B cell (primary cell): ENCODE measurements around the gene CNGB1. TPM values are rescaled to one million over a fixed set of nuclear protein-coding genes. Genes with fewer than 3 reads are reported as not detected.

ENCODE experiments used
- ATAC-seq: fragments of 200-7000 bp; cut with Tn5 transposase; one replicate; pipeline ENCODE4 v1.10.0; 2021; ENCODE audit warnings: low read depth, mild to moderate bottlenecking, moderate number of reproducible peaks, moderate library complexity
- CTCF ChIA-PET: fragments of 350-600 bp; sonication (Branson Sonifier 250); formaldehyde crosslinking; loops from one replicate; lab custom pipeline; 2021; ENCODE audit warnings: antibody characterized with exemption, inconsistent platforms; lab: Charles Lee
- POLR2A ChIA-PET: fragments of 350-600 bp; sonication (Branson Sonifier 250); formaldehyde crosslinking; loops from one replicate; lab custom pipeline; 2021; ENCODE audit warnings: antibody characterized with exemption; lab: Charles Lee
- DNase-seq: peaks from one replicate; pipeline ENCODE4 v3.0.0; 2013
- H2AFZ ChIP-seq: 2 replicates; pipeline ENCODE4 v1.6.1; 2012; ENCODE audit warnings: mild to moderate bottlenecking, low read depth, low read length; ENCODE audit not compliant: insufficient read depth, poor library complexity, severe bottlenecking
- H3K27ac ChIP-seq, 2 donors: 1 replicate in 1 of 2; 2 replicates in 1 of 2; pipeline ENCODE4 v1.5.1; 2012 to 2013; ENCODE audit warnings: low read length in 2 of 2, mild to moderate bottlenecking in 2 of 2, moderate library complexity in 1 of 2
- H3K27me3 ChIP-seq, 4 experiments: fragments of 200-600 bp in 1 of 4; sonication (generic) in 1 of 4; replicated peaks in 1 of 4; 1 replicate in 2 of 4; 2 replicates in 2 of 4; pipeline versions ENCODE4 v1.6.1 to v1.7.0; 2013 to 2016; ENCODE audit warnings: low read length in 3 of 4, mild to moderate bottlenecking in 2 of 4, mixed read lengths in 1 of 4, moderate library complexity in 1 of 4; ENCODE audit not compliant: insufficient read depth in 4 of 4, control insufficient read depth in 3 of 4; ENCODE audit errors: control extremely low read depth in 1 of 4
- H3K36me3 ChIP-seq, 2 experiments: replicated peaks in 1 of 2; 1 replicate in 1 of 2; 2 replicates in 1 of 2; pipeline versions ENCODE4 v1.6.1 to v1.7.1; 2013; ENCODE audit warnings: low read length in 1 of 2; ENCODE audit not compliant: insufficient read depth in 2 of 2, control insufficient read depth in 1 of 2; ENCODE audit errors: control extremely low read depth in 1 of 2, extremely low read depth in 1 of 2
- H3K4me1 ChIP-seq, 2 donors: fragments of 200-600 bp in 1 of 2; sonication (generic) in 1 of 2; 1 replicate in 1 of 2; 2 replicates in 1 of 2; pipeline versions ENCODE4 v1.5.1 to v1.6.1; 2013 to 2017; ENCODE audit warnings: low read length in 2 of 2; ENCODE audit not compliant: control insufficient read depth in 2 of 2, insufficient read depth in 2 of 2
- H3K4me2 ChIP-seq: replicated peaks from 2 replicates; pipeline ENCODE3; 2012; ENCODE audit warnings: mild to moderate bottlenecking, low read depth, low read length; ENCODE audit not compliant: poor library complexity, severe bottlenecking
- H3K4me3 ChIP-seq, 5 experiments: fragments of 200-600 bp in 1 of 5; sonication (generic) in 1 of 5; 1 replicate in 3 of 5; 2 replicates in 2 of 5; pipeline versions ENCODE4 v1.5.1 to v1.7.0; 2011 to 2016; ENCODE audit warnings: low read length in 4 of 5, mild to moderate bottlenecking in 4 of 5, low read depth in 2 of 5, control low read depth in 1 of 5, moderate library complexity in 1 of 5; ENCODE audit not compliant: insufficient read depth in 1 of 5; ENCODE audit errors: control extremely low read depth in 1 of 5, extremely low read depth in 1 of 5
- H3K79me2 ChIP-seq: fragments of 200-600 bp; sonication (generic); one replicate; pipeline ENCODE4 v1.6.0; 2016; ENCODE audit warnings: low read length; ENCODE audit not compliant: control insufficient read depth, insufficient read depth
- H3K9ac ChIP-seq: fragments of 200-600 bp; sonication (generic); 2 replicates; pipeline ENCODE4 v1.6.1; 2017; ENCODE audit warnings: mild to moderate bottlenecking, low read length, moderate library complexity
- H3K9me3 ChIP-seq, 3 donors: one replicate each; pipeline versions ENCODE4 v1.6.1 to v1.7.1; 2013; ENCODE audit warnings: low read length in 2 of 3; ENCODE audit not compliant: control insufficient read depth in 2 of 3, insufficient read depth in 1 of 3; ENCODE audit errors: control extremely low read depth in 1 of 3
- H4K20me1 ChIP-seq: 2 replicates; pipeline ENCODE4 v1.6.0; 2012; ENCODE audit warnings: mild to moderate bottlenecking, low read length; ENCODE audit not compliant: insufficient read depth, control insufficient read depth, poor library complexity, severe bottlenecking
- H3K27ac Mint-ChIP-seq: one replicate; pipeline ENCODE4 v1.8.0; 2021; ENCODE audit warnings: mixed read lengths
- H3K27me3 Mint-ChIP-seq: one replicate; pipeline ENCODE4 v1.8.0; 2021; ENCODE audit warnings: mixed read lengths
- H3K4me1 Mint-ChIP-seq: one replicate; pipeline ENCODE4 v1.8.0; 2021; ENCODE audit warnings: mixed read lengths
- H3K4me3 Mint-ChIP-seq: one replicate; pipeline ENCODE4 v1.8.0; 2021; ENCODE audit warnings: mixed read lengths
- H3K9me3 Mint-ChIP-seq: one replicate; pipeline ENCODE4 v1.8.0; 2022; ENCODE audit warnings: mixed read lengths; ENCODE audit not compliant: insufficient read depth
- CTCF ChIP-seq: fragments of 200-600 bp; IDR thresholded peaks from one replicate; pipeline ENCODE4 v1.8.0; 2022; ENCODE audit warnings: antibody characterized with exemption, mild to moderate bottlenecking
- EZH2 ChIP-seq: IDR thresholded peaks from 2 replicates; pipeline ENCODE4 v1.6.1; 2012; ENCODE audit warnings: borderline replicate concordance, low read depth, mild to moderate bottlenecking, moderate library complexity, low read length; ENCODE audit not compliant: insufficient read depth, poor library complexity, severe bottlenecking
- WGBS: methylation state at CpG from one replicate; pipeline ENCODE4 v1.1.5; 2013; ENCODE audit warnings: missing lambda C conversion rate; ENCODE audit not compliant: insufficient coverage; 5-methylcytosine and 5-hydroxymethylcytosine counted together
- intact Hi-C: fragments of 100-400 bp; cut with micrococcal nuclease; formaldehyde crosslinking; loops from one replicate; pipeline ENCODE4 v1.10.0; 2022
- polyA plus RNA-seq: library from polyadenylated mRNA; depleted of rRNA; stranded (reverse); fragments of >200 nt; gene quantifications from 2 replicates; pipeline ENCODE4 v1.2.3, GENCODE V29; 2012
- total RNA-seq, 2 donors: library from RNA; stranded (reverse); fragments of 120-200 nt in 1 of 2; gene quantifications; 1 replicate in 1 of 2; 2 replicates in 1 of 2; pipeline versions ENCODE4 v1.2.3 to v1.2.4, GENCODE V29; 2013 to 2022

Gene CNGB1
- total and polyA plus RNA-seq, 2 donors (not counting 1 experiment from before 2014, with no cell fraction given): not detected

- H3K4me1 ChIP-seq: no peaks in the 10 kb centered on the region
- no peak for TF ChIP-seq EZH2
- Mint-ChIP-seq H3K4me1 (no peaks in the 10 kb centered on the region), H3K27ac (no peak overlapping the region), H3K27me3 (peaks cover 28% of the 10 kb centered on the region), H3K9me3 (no peaks in the 10 kb centered on the region), H3K4me3 (no peak overlapping the region)
- no peak overlapping the region for H3K4me3 ChIP-seq
- no peak overlapping the region for H3K27ac ChIP-seq
- H3K9ac ChIP-seq: no peak overlapping the region
- intact Hi-C loops: no loop called here
- CTCF ChIA-PET: no interaction called here
- WGBS: 88% methylated on average over 10 of the region's 13 CpGs
- H2AFZ ChIP-seq: no peak overlapping the region
- H3K27me3 ChIP-seq: peaks cover 0 to 2% (median 0%) of the 10 kb centered on the region in 4 experiments
- H3K4me2 ChIP-seq: no peak overlapping the region
- H4K20me1 ChIP-seq: no peaks in the 10 kb centered on the region
- no peaks in the 10 kb centered on the region for H3K36me3 ChIP-seq
- no peak for ATAC-seq
- H3K79me2 ChIP-seq: no peaks in the 10 kb centered on the region
- DNase-seq: no peak
- POLR2A ChIA-PET: no interaction called here
- H3K9me3 ChIP-seq: peaks cover 0 to 4% (median 0%) of the 10 kb centered on the region in 3 donors
These were observed 609 bp downstream of the CNGB1 start for GRCh38 chr16:57970319-57970718.

- H3K9me3 ChIP-seq: peaks cover 0 to 7% (median 0%) of the 10 kb centered on the region in 3 donors
- Mint-ChIP-seq H3K4me1 (no peaks in the 10 kb centered on the region), H3K9me3 (no peaks in the 10 kb centered on the region), H3K27ac (no peak overlapping the region), H3K4me3 (no peak overlapping the region), H3K27me3 (peaks cover 24% of the 10 kb centered on the region)
- no peaks in the 10 kb centered on the region for H3K79me2 ChIP-seq
- H3K36me3 ChIP-seq: no peaks in the 10 kb centered on the region
- no peaks in the 10 kb centered on the region for H3K4me1 ChIP-seq
- DNase-seq: no peak
- no peak for TF ChIP-seq EZH2
- no peak for TF ChIP-seq CTCF
- ChIA-PET POLR2A (no interaction called here), CTCF (no interaction called here)
- H2AFZ ChIP-seq: no peak overlapping the region
- no peak overlapping the region for H3K4me3 ChIP-seq
- peaks cover 0 to 2% (median 0%) of the 10 kb centered on the region in 4 experiments for H3K27me3 ChIP-seq
- 93% methylated on average over 7 of the region's 10 CpGs for WGBS
- H3K4me2 ChIP-seq: no peak overlapping the region
- ATAC-seq: no peak
- intact Hi-C loops: no loop called here
- no peaks in the 10 kb centered on the region for H4K20me1 ChIP-seq
- H3K9ac ChIP-seq: no peak overlapping the region
- H3K27ac ChIP-seq: no peak overlapping the region
These were observed 1.3 kb downstream of the CNGB1 start for GRCh38 chr16:57969451-57970123.
